Measurements from ENCODE around the gene SYT4. TPM values are rescaled to one million over a fixed set of nuclear protein-coding genes. Genes with fewer than 3 reads are reported as not detected.

Gene SYT4
- total and polyA plus RNA-seq, 2 of the 13 experiments (the other 11 are each of a cell fraction or from before 2014, with no cell fraction given), result not detected

- no peak for TF ChIP-seq ZMAT5 (CRISPR knock-in tag; IDR thresholded peaks at IDR 0.05; ENCODE audit: borderline replicate concordance, low read depth)
- no peak for TF ChIP-seq MYC (CRISPR knock-in tag; IDR thresholded peaks at IDR 0.05; ENCODE audit: borderline replicate concordance)
- TF ChIP-seq GMEB1 (CRISPR knock-in tag; IDR thresholded peaks at IDR 0.05; ENCODE audit: borderline replicate concordance), result no peak
- no peak for TF ChIP-seq FOXJ3 (CRISPR knock-in tag; IDR thresholded peaks at IDR 0.05; ENCODE audit: borderline replicate concordance)
- no peak for TF ChIP-seq ZXDC (CRISPR knock-in tag; IDR thresholded peaks at IDR 0.05)
- no peak for TF ChIP-seq ZBTB4 (CRISPR knock-in tag; IDR thresholded peaks at IDR 0.05; ENCODE audit: borderline replicate concordance)
- no peak; the same call in 1 of the 2 replicates for TF ChIP-seq SRY (CRISPR knock-in tag; IDR thresholded peaks at IDR 0.05)
- no peak for TF ChIP-seq ZNF704 (CRISPR knock-in tag; IDR thresholded peaks at IDR 0.05; ENCODE audit: borderline replicate concordance)
- no peak for TF ChIP-seq ZNF710 (CRISPR knock-in tag; IDR thresholded peaks at IDR 0.05; ENCODE audit: borderline replicate concordance)
- no peak for TF ChIP-seq CEBPZ (IDR thresholded peaks at IDR 0.05; ENCODE audit: low read length)
- TF ChIP-seq FOXA1 (IDR thresholded peaks at IDR 0.05), result no peak
- TF ChIP-seq FOXA1 (CRISPR knock-in tag; IDR thresholded peaks at IDR 0.05), result no peak
- TF ChIP-seq MAFF (IDR thresholded peaks at IDR 0.05; ENCODE audit: low read depth, low read length), result no peak
- no peak for TF ChIP-seq PAF1 (CRISPR knock-in tag; IDR thresholded peaks at IDR 0.05)
Observed at GRCh38 chr18:43277164-43277600, at the start of gene SYT4 (continued).

All from HepG2 (cell line).